NCI-H1436 treated with DMSO at 0.1 percent for 48 hours (cell line): ENCODE measurements around the gene ADAMTS10.
"Not testable (repeated sequence)": the region's sequence is repeated elsewhere in the genome, so short reads cannot be mapped to it uniquely, and the experiment has no call there.

Experiments used
- DNase-seq: peaks from one replicate; lab custom pipeline; 2025; lab: John Stamatoyannopoulos, UW

Gene ADAMTS10

DNA sequence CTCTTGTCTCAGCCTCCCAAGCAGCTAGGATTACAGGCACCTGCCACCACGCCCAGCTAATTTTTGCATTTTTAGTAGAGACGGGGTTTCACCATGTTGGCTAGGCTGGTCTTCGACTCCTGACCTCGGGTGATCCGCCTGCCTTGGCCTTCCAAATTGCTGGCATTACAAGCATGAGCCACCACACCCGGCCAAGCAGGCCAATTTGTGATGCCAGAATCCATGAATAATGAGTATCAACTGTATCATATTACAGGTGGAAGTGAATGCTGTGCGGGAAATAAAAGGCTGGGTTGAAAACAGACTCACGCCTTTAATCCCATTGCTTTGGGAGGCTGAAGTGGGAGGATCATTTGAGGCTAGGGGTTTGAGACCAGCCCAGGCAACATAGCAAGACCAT is 16.3 kb upstream of the ADAMTS10 start:
- DNase-seq, result no peak

DNA sequence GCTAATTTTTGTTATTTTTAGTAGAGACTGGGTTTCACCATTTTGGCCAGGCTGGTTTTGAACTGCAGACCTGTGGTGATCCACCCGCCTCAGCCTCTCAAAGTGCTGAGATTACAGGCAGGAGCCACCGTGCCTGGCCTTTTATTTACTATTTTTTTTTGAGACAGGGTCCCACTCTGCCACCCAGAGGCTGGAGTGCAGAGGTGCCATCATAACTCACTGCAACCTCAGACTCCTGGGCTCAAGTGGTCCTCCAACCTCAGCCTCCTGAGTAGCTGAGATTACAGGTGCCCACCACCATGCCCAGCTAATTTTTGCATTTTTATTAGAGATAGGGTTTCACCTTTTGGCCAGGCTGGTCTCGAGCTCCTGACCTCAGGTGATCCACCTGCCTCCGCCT is 12.4 kb upstream of the ADAMTS10 start:
- not testable (repeated sequence) for DNase-seq

DNA sequence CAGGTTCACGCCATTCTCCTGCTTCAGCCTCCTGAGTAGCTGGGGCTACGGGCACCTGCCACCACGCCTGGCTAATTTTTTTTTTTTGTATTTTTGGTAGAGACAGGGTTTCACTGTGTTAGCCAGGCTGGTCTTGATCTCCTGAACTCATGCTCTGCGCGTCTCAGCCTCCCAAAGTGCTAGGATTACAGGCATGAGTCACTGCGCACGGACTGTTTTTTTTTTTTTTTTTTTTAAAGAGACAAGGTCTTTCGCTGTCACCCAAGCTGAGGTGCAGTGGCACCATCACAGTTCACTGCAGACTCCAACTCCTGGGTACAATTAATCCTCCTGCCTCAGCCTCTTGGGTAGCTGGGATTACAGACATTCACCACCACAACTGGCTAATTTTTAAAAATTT is 8.2 kb upstream of the ADAMTS10 start:
- no peak for DNase-seq

DNA sequence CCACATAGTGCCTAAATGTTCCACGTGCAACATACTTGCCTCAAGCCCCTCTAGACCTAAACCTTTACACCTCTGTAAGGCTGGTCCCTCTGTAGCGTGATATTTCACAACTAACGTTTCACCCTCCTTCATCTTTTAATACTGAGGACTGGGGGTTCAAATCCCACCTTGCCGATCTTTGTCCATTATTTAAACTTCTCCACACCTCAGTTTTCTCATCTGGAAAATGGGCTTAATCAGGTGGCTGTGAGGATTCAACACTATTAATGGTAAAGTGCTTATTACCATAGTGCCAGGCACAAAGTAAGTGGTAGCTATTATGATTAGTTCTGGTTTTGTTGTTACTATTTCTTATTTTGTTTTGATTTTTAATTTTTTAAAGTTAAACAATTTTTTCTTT is 7.5 kb upstream of the ADAMTS10 start:
- DNase-seq, result no peak

DNA sequence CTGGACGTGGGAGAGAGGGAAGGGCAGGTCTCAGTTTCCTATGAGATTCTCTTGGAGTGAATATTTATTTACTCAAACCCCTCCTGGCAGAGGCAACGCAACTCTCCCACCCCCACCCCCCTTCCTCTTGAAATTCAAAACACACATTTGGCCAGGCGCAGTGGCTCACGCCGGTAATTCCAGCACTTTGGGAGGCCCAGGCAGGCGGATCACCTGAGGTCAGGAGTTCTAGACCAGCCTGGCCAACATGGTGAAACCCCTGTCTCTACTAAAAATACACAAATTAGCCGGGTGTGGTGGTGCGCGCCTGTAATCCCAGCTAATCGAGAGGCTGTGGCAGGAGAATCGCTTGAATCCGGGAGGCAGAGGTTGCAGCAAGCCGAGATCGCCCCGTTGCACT is 6.8 kb upstream of the ADAMTS10 start:
- not testable (repeated sequence) for DNase-seq

DNA sequence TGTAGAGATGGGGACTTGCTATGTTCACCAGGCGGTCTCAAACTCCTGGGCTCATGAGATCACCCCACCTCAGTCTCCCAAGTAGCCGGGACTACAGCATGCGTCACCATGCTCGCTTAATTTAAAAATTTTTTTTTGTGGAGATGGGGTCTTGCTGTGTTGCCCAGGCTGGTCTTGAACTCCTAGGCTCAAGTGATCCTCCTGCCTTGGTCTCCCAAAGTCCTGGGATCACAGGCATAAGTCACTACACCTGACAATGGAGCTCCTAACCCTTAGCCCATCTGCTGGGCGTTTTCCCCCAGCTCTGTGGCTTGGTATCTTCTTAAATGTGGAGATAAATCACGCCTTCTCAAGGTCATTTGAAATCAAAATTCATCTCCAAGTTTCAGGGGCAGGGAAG is 6.3 kb upstream of the ADAMTS10 start:
- no peak for DNase-seq

DNA sequence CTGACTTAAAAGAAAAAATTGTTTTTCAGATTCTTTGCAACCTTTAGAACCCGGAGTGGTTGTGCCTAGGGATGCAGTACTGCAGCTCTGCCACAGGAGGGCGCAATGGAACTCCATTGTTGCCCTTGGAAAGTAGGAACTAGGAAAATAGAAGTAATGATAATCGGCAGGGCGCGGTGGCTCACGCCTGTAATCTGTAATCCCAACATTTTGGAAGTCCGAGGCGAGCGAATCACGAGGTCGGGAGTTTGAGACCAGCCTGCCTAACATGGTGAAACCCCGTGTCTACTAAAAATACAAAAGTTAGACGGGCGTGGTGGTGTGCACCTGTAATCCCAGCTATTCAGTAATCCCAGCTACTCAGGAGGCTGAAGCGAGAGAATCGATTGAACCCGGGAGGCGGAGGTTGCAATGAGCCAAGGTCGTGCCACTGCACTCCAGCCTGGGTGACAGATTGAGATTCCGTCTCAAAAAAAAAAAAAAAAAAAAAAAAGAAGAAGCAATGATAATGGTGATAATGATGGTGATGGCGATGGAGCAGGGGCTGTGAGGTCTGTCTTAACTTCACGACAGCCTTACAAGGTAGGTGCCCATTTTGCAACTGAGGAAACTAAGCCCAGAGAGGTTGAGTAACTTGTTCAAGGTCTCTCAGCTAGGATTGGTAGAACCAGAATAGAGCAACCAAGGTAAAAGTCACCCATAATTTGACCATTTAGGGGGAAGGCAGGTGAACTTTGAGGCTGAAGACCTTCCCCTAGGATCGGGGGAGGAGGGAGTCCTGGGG is 5.5 kb upstream of the ADAMTS10 start:
- DNase-seq, result no peak

DNA sequence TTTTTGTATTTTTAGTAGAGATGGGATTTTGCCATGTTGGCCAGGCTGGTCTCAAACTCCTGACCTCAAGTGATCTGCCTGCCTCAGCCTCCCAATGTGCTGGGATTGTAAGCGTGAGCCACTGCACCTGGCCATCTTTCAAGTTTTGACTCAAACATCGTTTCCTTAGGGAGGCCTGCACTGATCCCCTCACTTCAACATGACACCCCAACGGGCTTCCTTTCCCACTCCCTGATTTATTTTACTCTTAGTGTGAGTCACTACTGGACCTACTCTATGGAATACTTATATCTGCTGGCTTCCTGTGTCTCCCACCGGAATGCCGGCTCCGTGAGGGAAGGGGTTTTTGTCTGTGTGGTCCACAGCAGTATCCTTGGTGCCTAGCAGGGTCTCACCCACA is 4.5 kb upstream of the ADAMTS10 start:
- DNase-seq, result no peak

DNA sequence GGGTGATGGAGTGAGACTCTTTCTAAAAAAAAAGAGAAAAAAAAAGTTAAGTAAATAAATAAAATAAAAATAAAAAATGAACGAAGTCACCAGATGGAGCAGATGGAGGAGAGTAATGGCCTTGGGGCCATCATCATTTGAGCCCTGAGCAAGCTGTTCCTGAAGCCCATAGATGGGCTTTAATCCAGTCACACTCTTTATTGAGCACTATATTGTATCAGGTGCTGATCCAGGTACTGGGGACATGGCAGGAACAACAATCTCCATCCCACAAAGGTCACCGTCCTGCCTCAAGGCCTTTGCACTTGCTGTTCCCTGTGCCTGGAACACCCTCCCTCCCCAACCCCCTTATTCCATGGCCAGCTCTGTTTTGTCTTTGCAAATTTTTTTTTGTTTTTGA is 3.9 kb upstream of the ADAMTS10 start:
- no peak for DNase-seq

DNA sequence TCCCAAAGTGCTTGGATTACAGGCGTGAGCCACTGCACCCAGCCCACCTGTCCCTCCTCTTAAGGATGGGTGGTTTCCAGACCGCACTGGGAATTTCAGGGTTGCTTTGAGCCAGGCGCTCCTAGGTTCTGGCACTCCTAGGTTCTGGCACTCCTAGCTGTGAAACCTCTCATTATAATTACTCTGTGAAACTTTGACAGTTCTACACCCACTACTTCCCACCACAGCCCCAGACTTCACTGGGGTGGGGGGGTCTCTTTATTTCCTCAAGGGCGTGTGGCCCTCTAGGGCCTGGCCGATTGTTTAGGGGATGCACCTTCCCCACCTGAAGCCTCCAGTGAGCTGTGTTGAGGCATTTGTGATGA is 2.3 kb upstream of the ADAMTS10 start:
- DNase-seq, result no peak

DNA sequence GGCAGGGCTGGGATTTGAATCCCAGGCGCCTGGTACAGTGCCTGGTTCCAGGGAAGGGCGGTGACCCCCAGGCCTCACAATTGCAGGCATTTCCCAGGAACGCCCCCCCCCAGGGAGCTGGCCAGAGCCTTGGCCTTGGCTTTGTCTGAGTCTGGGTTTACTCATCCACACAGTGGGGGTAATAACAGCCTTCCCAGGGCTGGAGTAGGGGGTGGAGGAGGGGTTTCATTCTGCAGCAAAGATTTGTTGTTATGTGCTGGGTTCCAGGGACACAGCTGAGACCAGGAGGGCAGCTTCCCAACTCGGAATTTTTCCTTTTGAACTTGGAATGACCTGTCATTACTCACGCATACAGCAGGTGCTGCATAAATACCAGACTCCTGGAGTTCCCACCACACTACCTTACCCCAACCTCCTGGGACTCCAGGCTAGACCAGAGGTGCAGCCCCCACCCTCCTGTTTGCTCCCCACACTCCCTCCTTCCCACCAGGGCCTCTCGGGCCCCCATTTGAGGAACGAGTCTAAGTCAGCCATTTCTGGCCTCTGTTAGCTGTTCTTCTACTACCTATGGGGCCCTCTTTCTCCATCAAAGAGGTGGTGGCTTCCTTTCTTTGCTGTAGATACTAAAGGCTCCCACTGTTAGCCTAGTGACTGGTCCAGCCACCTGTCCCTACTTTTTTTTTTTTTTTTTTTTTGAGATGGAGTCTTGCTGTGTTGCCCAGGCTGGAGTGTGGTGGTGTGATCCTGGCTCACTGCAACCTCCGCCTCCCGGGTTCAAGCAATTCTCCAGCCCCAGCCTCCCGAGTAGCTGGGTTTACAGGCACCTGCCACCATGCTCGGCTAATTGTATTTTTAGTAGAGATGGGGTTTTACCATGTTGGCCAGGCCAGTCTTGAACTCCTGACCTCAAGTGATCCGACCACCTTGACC is 1.6 kb upstream of the ADAMTS10 start:
- no peak for DNase-seq

DNA sequence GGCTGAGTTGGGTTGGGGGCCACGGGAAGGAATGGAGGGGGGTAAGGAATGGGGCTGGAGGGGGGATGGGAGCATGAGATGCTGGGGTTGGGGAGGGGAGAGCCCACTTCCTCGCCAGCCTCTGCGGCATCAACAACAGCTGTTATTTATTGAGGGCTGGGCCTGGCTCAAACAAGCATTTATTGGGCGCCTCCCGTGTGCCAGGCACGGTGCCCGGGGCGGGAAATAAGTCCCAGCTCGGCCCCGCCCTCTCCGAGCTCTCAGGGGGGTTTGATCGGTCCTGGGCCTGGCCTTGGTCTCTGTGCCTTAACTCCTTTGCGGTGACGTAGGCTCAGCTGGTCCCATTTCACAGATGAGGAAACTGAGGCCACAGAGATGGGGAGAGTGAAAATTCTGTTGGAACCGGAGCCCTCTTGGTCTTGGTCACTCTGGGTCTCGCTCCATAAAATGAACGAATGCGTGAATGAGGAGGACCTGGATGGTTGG is 919 bp upstream of the ADAMTS10 start:
- DNase-seq, result no peak

DNA sequence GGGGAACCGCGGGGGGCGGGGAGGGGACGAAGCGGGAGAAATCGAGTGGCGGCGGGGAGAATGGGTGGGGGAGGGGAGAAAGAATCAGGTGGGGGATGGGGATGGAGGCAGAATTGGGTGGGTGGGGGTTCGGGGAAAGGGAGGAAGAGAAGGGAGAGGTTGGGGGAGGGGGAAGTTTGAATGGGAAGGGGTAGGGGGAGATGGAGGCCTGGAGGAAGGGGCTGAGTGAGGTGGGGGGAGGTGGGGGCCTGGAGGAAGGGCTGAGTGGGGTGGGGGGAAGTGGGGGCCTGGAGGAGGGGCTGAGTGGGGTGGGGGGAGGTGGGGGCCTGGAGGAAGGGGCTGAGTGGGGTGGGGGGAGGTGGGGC is 403 bp upstream of the ADAMTS10 start:
- DNase-seq, result no peak

DNA sequence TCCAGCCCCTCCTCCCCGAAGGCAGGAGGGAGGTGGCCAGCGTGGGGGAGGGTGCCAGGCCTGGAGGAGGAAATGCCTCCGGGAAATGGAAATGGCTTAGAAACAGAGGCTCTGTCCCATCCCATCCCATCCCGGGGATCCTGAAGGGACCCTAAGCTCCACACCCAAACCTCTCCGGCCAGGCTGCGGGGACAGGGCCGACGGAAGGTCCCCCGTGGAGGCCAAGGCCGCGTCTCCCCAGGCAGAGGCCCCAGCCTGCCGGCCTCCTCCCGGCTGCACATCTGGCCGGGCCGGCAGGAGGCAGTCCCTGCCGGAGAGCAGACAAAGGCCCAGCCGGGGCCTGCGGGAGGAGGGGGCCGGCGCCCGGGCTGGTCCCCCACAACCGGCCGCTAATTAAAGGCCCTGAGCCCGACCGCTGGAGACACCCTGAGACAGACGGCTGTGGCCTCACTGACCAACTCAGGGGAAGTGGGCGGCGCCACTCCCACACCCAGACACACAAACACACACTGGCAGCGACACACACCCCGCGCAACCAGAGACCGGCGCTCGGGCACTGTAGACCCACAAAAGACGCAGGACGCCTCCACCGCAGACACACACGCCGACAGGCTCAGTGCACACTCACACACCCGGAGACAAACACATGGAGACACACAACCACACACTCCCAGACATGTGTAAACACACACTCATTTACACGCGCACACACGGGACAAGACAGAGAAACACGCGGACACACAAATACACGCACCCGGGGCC is 1.1 kb downstream of the ADAMTS10 start:
- DNase-seq, result no peak

DNA sequence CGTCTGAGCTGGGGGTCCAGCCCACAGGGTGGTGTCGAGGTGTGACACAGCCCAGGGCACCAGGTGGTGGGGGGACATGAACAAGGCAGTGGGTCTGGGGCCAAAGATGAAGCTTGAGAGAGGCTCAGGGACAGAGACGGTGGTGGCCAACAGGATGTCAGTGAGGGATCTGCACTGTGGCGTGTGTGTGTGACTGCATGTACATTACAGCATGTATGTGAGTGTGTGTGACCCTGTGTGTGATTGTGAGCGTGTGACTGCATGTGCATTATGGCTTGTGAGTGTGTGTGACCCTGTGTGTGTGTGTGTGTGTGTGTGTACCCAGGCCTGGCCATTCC is 1.6 kb downstream of the ADAMTS10 start:
- DNase-seq, result no peak

DNA sequence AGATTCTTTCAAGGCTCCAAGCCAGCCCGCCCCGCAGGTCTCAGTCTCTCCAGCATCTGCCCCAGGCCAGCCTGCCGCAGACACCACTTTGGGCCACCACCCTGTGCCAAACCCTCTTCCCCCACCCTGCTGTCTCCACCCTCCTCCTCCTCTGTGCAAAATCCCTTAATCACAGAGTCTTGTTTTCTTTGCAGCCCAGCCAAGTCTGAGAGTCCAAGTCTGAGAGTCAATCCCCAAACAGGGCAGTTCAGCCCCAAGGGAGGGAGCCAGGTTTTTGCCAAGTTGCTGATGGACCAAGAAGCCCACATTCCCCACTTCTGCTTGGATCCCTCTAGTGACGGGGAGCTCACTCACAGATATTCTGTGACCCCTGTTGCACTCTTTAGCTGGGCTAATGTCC is 3.1 kb downstream of the ADAMTS10 start:
- DNase-seq, result no peak

DNA sequence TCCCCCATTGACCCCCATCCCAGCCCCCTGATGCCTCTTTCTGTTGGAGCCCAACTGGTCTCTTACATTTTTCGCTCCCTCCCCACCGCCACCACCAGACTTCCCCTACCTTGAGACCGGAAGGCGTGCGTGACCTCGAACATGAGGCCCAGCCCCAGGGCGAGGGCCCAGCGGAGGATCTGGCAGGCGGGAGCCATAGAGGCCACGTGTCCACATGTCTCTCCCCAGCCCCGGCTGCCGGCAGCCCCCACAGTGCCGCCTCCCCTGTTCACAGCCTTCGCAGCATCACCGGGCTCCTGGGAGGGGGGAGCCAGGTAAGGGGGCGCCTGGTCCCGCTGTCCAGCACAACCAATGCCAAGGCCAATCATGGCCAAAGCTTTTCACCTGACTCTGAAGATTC is 5.0 kb downstream of the ADAMTS10 start:
- no peak for DNase-seq

DNA sequence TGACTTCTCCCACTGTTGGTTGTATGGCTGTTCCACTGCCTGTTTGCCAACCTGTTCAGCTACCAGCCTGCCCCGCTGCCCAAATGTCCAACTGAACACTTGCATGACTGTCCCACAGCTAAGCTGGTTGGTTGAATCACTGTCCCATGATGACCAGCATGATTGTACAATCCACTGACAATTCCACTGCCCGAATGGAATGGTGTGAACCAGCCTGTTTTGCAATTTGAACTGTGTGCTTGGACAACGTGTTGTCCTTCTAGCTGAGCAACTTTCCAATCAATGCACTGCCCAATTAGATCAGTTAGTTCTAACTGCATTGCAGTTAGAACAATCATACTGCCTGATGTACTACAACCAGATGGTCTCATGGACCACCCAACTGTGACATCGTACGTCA is 8.7 kb downstream of the ADAMTS10 start:
- no peak for DNase-seq

DNA sequence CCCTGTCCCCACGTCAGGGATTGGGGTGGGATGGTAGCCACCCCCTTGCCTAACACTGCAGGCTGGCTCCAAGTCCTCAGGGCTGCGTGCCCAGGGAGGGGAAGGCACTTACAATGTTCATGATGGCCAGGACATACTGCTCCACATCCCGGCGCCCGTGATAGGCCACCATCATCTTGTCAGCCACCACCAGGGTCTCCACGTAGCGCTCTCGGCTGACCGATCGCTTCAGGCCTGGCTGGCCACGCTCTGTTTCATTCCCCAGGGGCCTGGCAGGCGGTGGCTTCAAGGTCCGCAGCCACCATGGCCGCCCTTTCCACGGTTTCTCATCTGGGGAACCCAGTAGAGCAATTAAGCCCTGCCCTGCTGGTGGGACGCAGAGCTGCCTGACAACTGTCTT is 9.7 kb downstream of the ADAMTS10 start:
- DNase-seq, result no peak

DNA sequence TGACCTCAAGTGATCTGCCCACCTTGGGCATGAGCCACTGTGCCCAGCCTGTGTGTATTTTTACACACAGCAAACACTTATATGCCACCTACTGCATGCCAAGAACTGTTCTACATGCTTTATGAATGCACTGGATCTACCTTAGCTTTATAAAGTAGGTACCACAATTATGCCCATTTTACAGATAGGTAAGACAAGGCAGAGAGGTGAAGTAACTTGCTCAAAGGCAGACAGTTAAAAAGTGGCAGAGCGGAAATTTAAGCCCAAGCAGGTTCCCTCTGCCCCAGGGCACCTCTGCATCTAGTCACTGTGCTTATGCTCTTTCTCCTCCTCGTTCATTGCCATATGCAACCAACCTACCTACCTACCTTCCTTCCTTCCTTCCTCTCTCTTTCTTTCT is 10.5 kb downstream of the ADAMTS10 start:
- no peak for DNase-seq

DNA sequence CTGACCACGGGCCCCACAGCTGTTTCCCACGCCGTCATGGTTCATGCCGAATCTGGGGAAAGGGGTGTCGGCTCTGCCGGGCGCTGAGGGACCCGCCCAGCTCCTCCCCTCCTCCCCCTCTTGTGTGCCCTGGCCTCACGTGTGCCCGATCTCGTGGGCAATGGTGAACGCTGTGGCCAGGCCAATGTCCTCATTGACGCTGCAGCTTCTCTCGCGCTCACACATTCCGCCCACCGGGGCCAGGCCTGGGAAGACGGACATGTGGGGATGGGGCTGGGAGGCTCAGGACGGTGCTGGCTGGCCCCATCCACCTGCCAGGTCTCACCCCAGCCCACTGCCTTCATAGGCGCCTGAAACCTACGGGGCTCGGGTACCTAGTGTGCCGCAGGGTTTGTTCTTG is 14.3 kb downstream of the ADAMTS10 start:
- no peak for DNase-seq

DNA sequence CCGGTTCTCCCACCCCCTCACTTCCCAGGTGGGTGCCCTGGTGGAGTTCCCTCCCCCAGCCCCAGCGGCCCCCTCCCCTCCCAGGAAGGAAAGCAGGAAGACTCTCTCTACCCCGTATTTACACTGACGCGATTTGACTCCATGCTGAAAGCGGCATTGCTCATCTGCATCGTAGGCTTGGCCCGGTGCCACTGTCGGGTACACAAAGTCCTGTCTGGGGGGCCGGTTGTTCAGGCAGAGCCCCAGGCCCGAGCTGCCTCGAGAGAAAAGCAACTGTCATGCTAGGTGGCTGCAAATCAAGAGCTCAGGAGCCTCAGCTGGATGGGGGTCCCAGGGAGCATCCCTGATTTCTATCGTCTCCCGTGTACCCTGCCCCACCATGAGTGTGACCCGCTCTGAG is 14.9 kb downstream of the ADAMTS10 start:
- no peak for DNase-seq

DNA sequence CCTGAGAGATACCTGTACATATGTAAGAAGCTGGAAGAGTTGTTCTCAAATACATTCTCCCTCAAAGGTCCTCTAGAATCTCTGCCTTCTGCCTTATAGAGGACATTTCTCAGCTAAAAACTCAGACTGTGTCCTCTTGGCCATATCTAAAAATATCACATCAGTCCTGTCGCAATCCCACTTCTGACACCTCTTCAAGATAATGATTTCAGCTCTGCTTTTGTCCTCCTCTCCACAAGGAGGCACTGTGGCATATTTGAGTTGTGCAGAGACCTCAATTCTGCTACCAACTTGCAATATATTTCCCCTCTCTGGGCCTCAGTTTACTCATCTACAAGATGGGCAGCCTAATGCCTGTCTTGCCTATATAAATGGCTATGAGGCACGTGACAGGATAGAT is 16.6 kb downstream of the ADAMTS10 start:
- no peak for DNase-seq
